ENCODE measurements around the gene ANGEL1. TPM values are rescaled to one million over a fixed set of nuclear protein-coding genes. Genes with fewer than 3 reads are reported as not detected.

Gene ANGEL1
- 10 to 100 TPM; 15.1 to 16.3 TPM for total RNA-seq

DNA sequence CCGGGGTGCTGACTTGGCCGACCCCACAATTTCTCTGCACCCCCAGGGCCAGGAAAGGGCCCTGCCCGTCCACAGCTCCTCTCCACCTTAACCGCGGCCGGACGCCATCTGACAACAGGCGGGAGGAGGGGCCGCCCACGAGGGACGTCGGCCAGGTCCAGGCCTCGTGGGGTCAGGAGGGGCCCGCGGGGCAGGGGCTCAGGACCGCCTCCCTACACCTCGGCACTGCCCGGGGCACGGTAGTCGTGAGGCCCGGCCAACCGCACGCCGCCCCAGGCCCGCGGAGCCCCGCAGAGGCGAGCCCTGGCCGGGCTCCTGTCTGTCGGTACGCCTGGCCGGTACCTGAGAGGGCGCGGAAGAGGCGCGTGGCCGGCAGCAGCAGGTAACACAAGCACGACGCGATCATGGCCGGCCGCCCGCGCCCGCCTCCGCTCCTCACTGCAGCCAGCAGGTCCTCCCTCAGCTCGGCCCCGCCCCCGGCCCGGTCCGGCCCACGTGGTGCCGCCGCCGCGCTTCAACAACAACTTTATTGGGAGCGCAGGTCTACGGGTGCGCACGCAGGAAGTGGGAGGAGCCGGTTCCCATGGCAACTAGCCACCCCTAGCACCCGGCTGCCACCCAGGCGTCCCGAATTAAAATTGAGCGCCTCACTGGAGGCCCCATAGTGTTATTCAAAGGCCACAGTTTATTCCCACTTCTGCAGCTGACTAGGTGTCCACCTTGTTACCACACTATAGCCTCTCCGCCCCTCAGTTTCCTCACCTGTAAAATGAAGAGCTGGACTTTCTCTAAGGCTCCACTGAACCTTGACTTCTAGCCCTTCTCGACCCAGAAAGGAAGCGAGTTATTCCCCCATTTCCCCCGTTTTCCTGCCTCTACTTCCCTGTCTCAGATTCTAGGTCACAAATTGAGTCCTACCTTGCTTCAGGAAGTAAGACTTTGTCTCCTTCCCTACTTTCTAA, at the start of gene ANGEL1:
TSS of gene ANGEL1 (minus strand) at position 461 of the 962 bp plus-strand sequence. CDS start at position 406, 55 bp downstream.
- ChIA-PET CTCF (interaction anchor here (0.8 to 4.4 kb wide), 4 partner anchors 27 to 284 kb away, joined by 3 to 18 read pairs (median 3); no protein-coding TSS in a partner anchor), POLR2A (interaction anchor here (0.6 to 0.9 kb wide), 2 partner anchors 10 to 24 kb away, joined by 3 read pairs; no protein-coding TSS in a partner anchor)

- ChIA-PET CTCF (no interaction called here), POLR2A (no interaction called here)
These were observed 49.0 kb upstream of the ANGEL1 start for GRCh38 chr14:76861574-76862255.

DNA sequence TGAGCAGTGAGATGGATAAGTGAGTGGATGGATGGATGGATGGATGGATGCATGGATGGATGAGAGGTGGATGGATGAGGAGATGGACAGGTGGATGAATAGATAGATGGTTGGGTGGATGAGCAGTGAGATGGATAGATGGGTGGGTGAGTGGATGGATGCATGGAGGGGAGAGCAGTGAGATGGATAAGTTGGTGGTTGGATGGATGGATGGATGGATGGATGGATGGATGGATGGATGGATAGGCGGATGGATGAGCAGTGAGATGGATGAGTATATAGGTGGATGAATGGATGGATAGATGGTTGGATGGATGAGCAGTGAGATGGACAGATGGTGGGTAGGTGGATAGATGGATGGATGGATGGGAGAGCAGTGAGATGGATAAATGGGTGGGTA, 44.1 kb upstream of the ANGEL1 start:
- ChIA-PET CTCF (no interaction called here), POLR2A (no interaction called here)

DNA sequence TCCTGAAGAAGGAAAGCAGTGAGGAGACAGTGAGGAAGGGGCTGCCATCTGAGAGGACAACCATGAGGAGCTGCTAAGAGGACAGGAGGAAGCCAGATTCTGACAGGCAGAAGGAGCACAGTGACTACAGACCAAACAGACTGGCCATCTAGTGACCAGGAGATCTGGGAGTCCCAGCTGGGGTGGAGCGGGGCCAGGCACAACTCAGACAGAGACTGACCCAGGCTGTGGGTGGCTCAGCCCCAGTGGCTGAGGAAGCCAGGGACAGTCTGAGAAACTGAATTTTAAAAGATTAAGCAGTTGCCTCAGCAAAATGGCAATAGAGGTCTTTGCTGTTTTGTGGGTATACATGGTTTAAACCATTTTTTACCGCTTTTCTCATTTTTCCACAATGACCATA, 42.4 kb upstream of the ANGEL1 start:
- ChIA-PET CTCF (interaction anchor here (1.6 kb wide), 1 partner anchor 20 kb away, joined by 4 read pairs; no protein-coding TSS in a partner anchor), POLR2A (no interaction called here)

DNA sequence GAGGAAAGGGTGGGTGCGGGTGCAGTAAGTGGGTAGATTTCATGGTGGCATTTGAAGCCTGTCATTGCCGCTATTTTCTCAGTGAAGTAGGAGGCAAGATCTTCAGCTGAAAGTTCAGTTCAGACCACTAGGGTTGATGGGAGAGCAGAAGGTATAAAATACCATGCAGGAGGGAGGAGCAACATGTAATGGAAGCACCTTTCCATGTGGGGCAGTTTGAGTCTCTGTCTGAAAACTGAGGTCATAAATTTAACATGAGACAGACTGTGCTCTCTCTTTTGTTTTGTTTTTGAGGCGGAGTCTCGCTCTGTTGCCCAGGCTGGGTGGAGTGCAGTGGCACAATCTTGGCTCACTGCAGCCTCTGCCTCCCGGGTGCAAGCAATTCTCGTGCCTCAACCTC, 36.2 kb upstream of the ANGEL1 start:
- ChIA-PET POLR2A (no interaction called here), CTCF (no interaction called here)

DNA sequence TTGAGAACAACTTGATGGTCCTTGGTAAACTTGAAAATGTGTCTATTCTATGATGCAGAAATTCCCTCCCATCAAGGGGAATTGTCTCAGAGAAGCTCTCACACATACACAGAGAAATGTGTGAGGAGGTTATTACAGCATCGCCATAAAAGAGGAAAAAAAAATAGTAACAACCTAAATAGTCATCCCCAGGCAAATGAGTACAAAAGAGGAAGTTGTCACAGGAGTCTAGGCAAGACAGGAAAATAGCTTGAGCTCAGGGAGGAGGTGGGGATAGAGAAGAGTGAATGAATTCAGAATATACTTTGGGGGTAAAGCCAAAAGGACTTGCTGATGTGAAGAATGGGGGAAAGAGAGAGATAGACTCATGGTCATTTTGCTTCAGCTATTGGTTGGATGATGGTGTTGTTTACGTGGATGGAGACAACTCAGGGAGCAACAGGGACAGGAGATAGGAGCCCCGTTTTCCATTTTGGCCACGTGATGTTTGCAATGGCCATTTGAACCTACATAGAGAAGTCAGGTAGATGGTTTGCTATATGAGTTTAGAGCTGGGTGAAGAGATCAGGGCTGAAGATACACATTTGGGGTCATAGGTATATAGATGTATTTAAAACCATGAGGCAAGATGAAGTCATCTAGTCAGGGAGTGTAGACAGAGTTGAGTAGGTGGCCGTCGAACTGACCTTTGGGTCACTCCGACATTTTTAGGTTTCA, 33.8 kb upstream of the ANGEL1 start:
- POLR2A ChIA-PET = no interaction called here
- CTCF ChIA-PET = no interaction called here

DNA sequence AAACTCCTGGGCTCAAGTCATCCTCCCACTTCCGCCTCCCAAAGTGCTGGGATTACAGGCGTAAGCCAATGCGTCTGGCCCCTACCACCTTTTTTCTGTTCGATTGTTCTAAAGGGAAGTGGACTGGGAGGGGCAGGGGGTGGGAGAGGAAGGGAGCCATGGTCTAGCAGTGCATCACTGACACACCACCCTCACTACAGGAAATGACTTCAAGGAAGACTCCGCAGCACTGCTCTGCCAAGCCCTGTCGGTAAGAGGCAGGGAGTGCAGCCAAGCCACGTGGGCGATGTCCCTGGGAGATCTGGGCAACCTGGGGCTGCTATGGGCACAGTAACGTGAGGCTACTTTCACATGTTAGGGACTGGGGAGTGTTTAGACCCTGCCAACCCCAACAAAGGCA, 31.5 kb upstream of the ANGEL1 start:
- ChIA-PET POLR2A (no interaction called here), CTCF (no interaction called here)

DNA sequence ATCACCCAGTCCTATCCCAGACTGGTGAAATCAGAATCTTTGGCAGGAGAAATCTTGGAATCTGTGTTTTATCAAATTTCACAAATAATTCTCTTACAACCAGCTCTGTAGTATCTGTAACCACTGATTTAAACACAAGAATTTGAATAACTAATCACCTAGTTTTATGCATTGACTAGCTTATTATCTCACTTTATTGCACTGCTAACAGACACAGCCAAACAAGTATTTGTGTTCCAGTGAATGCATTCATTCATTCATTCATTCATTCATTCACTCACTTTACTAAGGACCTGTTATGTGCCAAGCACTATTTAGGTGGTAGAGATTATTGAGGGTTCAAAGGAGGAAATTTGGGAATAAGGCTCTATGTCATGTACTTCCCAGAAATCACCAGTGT, 29.7 kb upstream of the ANGEL1 start:
- ChIA-PET POLR2A (no interaction called here), CTCF (interaction anchor here (1.2 kb wide), 1 partner anchor 132 kb away, joined by 4 read pairs; no protein-coding TSS in a partner anchor)

DNA sequence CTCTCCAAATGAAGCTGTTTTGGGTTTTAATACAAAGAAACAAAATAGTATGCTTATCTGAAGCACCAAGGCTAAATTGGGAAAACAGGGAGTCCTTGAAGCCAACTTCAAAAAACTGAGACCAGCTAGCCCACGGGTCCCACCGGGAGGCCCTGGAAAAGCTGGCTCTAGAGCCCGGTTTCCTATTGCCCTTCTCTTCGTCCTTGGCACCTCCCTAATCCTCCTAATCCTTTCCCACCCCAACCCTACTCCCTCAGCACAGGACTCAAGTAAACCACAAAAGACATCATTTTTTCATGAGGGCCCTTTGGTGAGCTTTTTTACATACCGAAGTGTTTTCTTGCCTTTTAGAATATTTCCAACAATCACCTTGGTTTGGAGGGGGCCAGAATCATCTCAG, 24.8 kb upstream of the ANGEL1 start:
- CTCF ChIA-PET = interaction anchor here (0.5 kb wide), 1 partner anchor 77 kb away, joined by 3 read pairs; no protein-coding TSS in a partner anchor

DNA sequence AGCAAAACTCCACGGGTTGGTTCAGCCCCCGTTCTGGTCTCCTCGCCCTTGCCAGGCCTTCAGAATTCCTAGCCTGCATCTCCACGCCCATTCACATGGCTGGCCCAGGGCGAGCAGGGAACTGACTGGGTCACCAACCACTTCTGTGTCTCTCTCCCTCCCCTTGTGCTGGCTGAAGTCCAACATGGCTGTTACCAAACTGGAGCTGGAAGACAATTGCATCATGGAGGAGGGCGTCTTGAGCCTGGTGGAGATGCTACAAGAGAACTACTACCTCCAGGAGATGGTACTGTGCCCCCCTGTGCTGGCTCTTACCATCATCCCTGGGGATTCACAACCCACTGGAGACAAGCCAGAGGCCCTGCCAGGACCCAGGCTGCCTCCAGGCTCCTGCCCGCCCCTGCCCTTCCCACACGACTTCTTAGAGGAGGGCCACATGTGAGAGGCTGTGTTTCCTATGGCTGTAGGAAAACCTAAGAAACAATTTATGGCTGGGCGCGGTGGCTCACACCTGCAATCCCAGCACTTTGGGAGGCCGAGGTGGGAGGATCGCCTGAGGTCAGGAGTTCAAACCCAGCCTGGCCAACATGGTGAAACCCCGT, 23.4 kb upstream of the ANGEL1 start:
- ChIA-PET CTCF (no interaction called here), POLR2A (no interaction called here)

More for the DNA sequence above, 24.8 kb upstream of the ANGEL1 start:
- POLR2A ChIA-PET = interaction anchor here (0.9 kb wide), 1 partner anchor 25 kb away, joined by 3 read pairs; the partner anchor contains the start of gene ANGEL1

DNA sequence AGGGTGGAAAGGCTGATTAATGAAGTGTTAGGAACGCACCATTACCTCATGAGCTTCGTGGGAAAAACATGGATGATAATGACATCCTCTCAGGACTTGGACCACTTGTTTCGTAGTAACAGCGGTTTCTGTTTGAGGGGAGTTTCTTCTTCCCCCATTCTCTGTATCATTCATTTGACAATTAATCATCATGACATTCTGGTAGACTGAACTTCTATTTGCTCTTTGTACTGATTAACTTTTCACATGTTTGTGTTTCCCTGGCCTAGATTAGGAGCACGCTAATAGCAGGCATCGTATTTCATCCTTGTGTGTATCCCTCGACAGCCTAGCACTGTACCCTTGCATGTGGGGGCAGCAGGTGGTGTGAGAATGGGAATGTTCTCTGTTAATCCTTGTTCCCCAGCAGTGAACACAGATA, 21.6 kb upstream of the ANGEL1 start:
- ChIA-PET CTCF (no interaction called here), POLR2A (no interaction called here)

DNA sequence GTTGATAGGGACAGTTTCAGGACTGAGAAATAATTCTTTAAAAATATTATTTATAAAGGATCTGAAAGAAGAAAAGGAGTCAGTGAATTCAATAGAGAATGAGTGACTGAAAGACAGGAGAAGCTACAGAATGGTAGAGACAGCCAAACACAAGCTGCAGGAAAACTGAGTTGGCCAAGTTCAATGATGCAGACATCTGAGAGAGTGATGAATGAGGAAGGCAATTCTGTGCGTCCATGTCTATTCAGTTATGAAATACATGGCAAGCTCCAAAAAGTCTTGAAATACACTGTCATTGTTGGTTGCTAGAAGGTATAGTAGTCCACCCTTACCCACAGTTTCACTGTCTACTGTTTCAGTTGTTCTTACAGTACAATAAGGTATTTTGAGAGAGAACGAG, 20.3 kb upstream of the ANGEL1 start:
- CTCF ChIA-PET = no interaction called here

GRCh38 chr14:76832503-76832988, 19.9 kb upstream of the ANGEL1 start:
- ChIA-PET POLR2A (no interaction called here), CTCF (no interaction called here)

More for the DNA sequence above, 20.3 kb upstream of the ANGEL1 start:
- POLR2A ChIA-PET = no interaction called here

DNA sequence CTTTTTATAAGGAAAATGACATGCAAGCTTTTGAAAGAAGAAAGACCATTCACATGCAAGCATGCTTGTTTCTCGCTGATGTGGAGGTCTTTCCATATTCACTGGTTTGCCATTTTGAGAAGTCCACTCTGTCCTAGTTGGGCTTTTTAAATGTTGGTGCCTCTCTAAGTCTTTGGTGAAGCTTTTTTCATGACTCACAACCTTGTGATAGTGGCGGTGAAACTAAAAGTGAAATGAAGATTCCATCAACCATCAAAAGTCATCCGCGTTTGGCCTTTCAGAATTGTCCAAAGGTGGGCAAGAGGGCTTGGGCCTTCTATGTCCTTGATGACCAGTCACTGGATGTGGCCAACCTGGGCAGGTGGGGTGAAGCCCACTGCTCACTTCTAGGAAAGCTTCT, 17.9 kb upstream of the ANGEL1 start:
- ChIA-PET CTCF (no interaction called here), POLR2A (no interaction called here)

- ChIA-PET CTCF (no interaction called here), POLR2A (no interaction called here)
These were observed 17.2 kb upstream of the ANGEL1 start for GRCh38 chr14:76829650-76830421.

- CTCF ChIA-PET = no interaction called here
- POLR2A ChIA-PET = no interaction called here
These were observed 16.3 kb upstream of the ANGEL1 start for GRCh38 chr14:76829013-76829365.

DNA sequence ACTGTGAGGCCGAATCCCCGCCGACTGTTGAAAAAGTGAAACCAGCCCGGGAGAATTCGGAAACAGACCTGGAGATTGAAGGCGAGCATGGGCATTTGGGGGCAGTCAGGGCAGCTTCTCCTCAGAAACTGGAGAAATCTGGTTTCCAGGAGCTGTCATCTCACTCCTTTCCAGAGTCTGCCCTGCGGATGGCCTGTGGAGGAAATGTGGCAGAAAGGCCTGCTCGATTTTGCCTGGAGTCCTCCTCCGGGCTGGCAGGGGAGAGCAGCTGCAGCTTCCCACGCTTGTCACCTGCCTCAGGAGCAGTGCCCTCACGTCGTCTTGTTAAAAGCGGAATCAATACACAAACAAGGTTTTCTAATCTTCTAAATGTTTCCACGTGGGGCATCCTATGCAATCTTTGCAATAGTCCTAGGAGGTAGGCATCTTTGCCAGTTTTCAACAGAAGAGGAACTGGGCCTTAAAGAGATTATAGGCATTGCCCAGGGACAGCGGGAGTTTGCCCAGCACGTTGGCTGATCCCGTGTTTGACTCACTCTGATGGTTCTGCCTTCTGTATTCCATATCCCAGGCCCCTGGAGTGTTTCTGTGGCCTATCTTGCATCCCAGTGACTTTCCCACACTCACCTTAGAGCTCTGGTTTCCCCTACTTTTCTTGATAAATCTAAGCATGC, 15.8 kb upstream of the ANGEL1 start:
- CTCF ChIA-PET = no interaction called here

GRCh38 chr14:76827696-76828296, 15.1 kb upstream of the ANGEL1 start:
- CTCF ChIA-PET = no interaction called here
- POLR2A ChIA-PET = no interaction called here

More for the DNA sequence above, 15.8 kb upstream of the ANGEL1 start:
- POLR2A ChIA-PET = no interaction called here
